Chondrocyte (in vitro differentiated cells): ENCODE results near the gene KCNQ2. TPM values are rescaled to one million over a fixed set of nuclear protein-coding genes. Genes with fewer than 3 reads are reported as not detected.

ENCODE experiments used
- DNase-seq: peaks from one replicate; pipeline ENCODE4 v3.0.0; 2021; ENCODE audit warnings: mixed read lengths, low spot score
- H3K27ac Mint-ChIP-seq: one replicate; pipeline ENCODE4 v1.8.0; 2021; ENCODE audit warnings: mild to moderate bottlenecking, moderate library complexity, mixed read lengths; ENCODE audit not compliant: unreplicated experiment
- H3K27me3 Mint-ChIP-seq: 2 replicates; pipeline ENCODE4 v1.8.0; 2021; ENCODE audit warnings: low read depth, mixed read lengths
- H3K36me3 Mint-ChIP-seq: 2 replicates; pipeline ENCODE4 v1.8.0; 2021; ENCODE audit warnings: low read depth, mixed read lengths
- H3K4me1 Mint-ChIP-seq: 2 replicates; pipeline ENCODE4 v1.8.0; 2021; ENCODE audit warnings: low read depth, mild to moderate bottlenecking, mixed read lengths
- H3K4me3 Mint-ChIP-seq: one replicate; pipeline ENCODE4 v1.8.0; 2021; ENCODE audit warnings: mild to moderate bottlenecking, moderate library complexity, mixed read lengths; ENCODE audit not compliant: unreplicated experiment
- H3K9me3 Mint-ChIP-seq: 2 replicates; pipeline ENCODE4 v1.8.0; 2021; ENCODE audit warnings: low read depth, mixed read lengths
- CTCF ChIP-seq: fragments of 200-600 bp; sonication (generic); IDR thresholded peaks from 2 replicates; pipeline ENCODE4 v1.5.0; 2021; ENCODE audit warnings: antibody characterized with exemption, mild to moderate bottlenecking, moderate library complexity
- total RNA-seq: library from RNA; stranded (reverse); gene quantifications from 3 replicates; pipeline ENCODE4 v1.2.1, GENCODE V29; 2021

KCNQ2 gene
- total RNA-seq, 1 donor from 2014 or later = not detected

GRCh38 chr20:63354636-63355350 lies 117.7 kb downstream of the KCNQ2 start:
- Mint-ChIP-seq H3K4me1 (no peaks in the 10 kb centered on the region), H3K27me3 (peaks cover 10% of the 10 kb centered on the region), H3K4me3 (no peak overlapping the region), H3K27ac (no peak overlapping the region), H3K36me3 (no peaks in the 10 kb centered on the region), H3K9me3 (no peaks in the 10 kb centered on the region)
- no peak for DNase-seq
- no peak for TF ChIP-seq CTCF

DNA sequence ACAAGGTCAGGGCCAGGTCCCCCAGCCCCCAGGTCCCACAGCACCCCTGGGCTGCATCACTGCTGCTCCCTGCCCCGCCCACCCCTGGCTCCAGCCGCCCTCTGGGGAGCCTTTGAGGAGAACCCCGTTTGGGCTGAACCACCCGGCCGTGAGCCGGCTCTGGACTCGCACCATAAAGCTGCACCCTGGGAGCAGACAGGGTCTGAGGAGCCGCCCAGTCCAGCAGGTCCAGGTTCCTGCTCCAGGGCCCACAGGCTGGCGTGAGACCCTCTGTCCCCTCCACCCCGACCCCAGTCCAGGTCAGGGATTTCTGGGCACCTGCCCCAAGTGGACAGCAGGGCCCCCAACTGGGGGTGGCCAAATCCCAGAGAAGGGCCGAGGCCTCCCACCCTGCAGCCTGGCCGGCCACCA lies 119.6 kb downstream of the KCNQ2 start:
- Mint-ChIP-seq H3K9me3 (no peaks in the 10 kb centered on the region), H3K27me3 (peaks cover 5% of the 10 kb centered on the region), H3K36me3 (no peaks in the 10 kb centered on the region), H3K4me1 (no peaks in the 10 kb centered on the region), H3K4me3 (no peak overlapping the region), H3K27ac (no peak overlapping the region)
- DNase-seq = no peak
- TF ChIP-seq CTCF = no peak

GRCh38 chr20:63351811-63352591 lies 120.5 kb downstream of the KCNQ2 start:
- no peaks in the 10 kb centered on the region for H3K4me1 Mint-ChIP-seq
- no peaks in the 10 kb centered on the region for H3K36me3 Mint-ChIP-seq
- H3K27ac Mint-ChIP-seq = no peak overlapping the region
- no peaks in the 10 kb centered on the region for H3K9me3 Mint-ChIP-seq
- DNase-seq = no peak
- no peak overlapping the region for H3K4me3 Mint-ChIP-seq
- H3K27me3 Mint-ChIP-seq = peaks cover 5% of the 10 kb centered on the region
- TF ChIP-seq CTCF = no peak

DNA sequence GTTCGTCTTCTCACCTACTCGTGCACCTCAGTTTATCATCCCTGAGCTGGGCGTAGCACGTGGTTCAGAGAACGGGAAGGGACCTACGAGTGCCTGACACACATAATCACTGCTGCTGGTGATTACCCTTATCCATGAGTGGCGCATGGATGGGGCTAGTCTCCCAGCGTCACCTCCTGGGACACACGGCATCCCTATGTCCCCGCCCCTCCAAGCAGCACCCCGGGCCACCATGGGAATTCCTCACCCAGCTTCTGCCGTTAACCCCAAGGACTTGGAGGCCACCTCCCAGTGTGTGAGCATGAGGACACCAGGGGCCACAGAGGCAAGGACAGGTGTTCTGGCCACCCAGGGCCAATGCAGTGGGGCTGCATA lies 121.1 kb downstream of the KCNQ2 start:
- Mint-ChIP-seq H3K36me3 (no peaks in the 10 kb centered on the region), H3K4me3 (no peak overlapping the region), H3K27ac (no peak overlapping the region), H3K27me3 (peaks cover 5% of the 10 kb centered on the region), H3K9me3 (no peaks in the 10 kb centered on the region), H3K4me1 (no peaks in the 10 kb centered on the region)
- DNase-seq = no peak
- no peak for TF ChIP-seq CTCF

DNA sequence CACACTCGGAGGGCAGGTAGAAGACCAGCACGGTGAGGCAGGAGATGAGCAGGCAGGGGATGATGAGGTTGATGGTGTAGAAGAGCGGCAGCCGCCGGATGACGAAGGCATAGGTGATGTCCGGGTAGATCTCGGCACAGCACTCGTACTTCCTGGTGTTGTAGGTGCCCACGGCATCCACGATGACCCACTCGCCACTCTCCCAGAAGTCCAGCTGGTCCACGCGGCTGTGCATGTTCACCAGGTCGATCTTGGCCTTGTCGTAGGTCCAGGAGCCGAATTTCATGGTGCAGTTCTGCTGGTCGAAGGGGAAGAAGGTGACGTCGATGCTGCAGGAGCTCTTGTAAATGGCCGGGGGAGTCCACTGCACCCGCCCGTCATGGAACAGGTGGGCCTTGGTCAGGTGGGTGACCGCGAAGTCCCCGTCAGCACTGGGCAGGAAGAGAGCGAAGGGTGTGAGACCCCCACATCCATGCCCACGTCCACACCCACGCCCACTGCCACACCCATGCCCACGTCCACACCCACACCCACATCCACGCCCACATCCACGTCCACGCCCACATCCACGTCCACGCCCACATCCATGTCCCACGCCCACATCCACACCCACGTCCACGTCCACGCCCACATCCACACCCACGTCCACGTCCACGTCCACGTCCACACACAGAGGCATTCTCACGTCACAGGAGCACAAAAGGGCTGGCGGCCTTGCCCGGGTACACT lies 121.7 kb downstream of the KCNQ2 start:
- no peak overlapping the region for H3K4me3 Mint-ChIP-seq
- no peak for DNase-seq
- no peaks in the 10 kb centered on the region for H3K4me1 Mint-ChIP-seq
- no peak overlapping the region for H3K27ac Mint-ChIP-seq
- peaks cover 7% of the 10 kb centered on the region for H3K27me3 Mint-ChIP-seq
- no peak for TF ChIP-seq CTCF
- H3K36me3 Mint-ChIP-seq = no peaks in the 10 kb centered on the region
- no peaks in the 10 kb centered on the region for H3K9me3 Mint-ChIP-seq
